OCI-M1 (cell line): ENCODE results near the gene MAN2A2.
"Not testable (repeated sequence)": the region's sequence is repeated elsewhere in the genome, so short reads cannot be mapped to it uniquely, and the experiment has no call there.

ENCODE experiments used
- DNase-seq: peaks from one replicate; lab custom pipeline; 2025; lab: John Stamatoyannopoulos, UW

The MAN2A2 gene

GRCh38 chr15:90905306-90906180 lies 2.4 kb downstream of the MAN2A2 start:
- DNase-seq = no peak

- no peak for DNase-seq
These were observed 3.2 kb downstream of the MAN2A2 start for GRCh38 chr15:90906181-90906849.

- no peak for DNase-seq
These were observed 4.1 kb downstream of the MAN2A2 start for GRCh38 chr15:90907051-90907660.

GRCh38 chr15:90907838-90908507 lies 4.9 kb downstream of the MAN2A2 start:
- no peak for DNase-seq

GRCh38 chr15:90909449-90909848 lies 6.3 kb downstream of the MAN2A2 start:
- not testable (repeated sequence) for DNase-seq

- no peak for DNase-seq
These were observed 6.9 kb downstream of the MAN2A2 start for GRCh38 chr15:90909976-90910375.

GRCh38 chr15:90910441-90911301 lies 7.6 kb downstream of the MAN2A2 start:
- no peak for DNase-seq

- no peak for DNase-seq
These were observed 8.2 kb downstream of the MAN2A2 start for GRCh38 chr15:90911302-90911623.

GRCh38 chr15:90911906-90912769 lies 9.0 kb downstream of the MAN2A2 start:
- no peak for DNase-seq

- no peak for DNase-seq
These were observed 9.6 kb downstream of the MAN2A2 start for GRCh38 chr15:90912770-90913075.

- no peak for DNase-seq
These were observed 10.4 kb downstream of the MAN2A2 start for GRCh38 chr15:90913398-90913944.

- DNase-seq = no peak
These were observed 11.4 kb downstream of the MAN2A2 start for GRCh38 chr15:90914305-90915080.

- no peak for DNase-seq
These were observed 12.2 kb downstream of the MAN2A2 start for GRCh38 chr15:90915216-90915807.

- no peak for DNase-seq
These were observed 12.8 kb downstream of the MAN2A2 start for GRCh38 chr15:90915808-90916440.

GRCh38 chr15:90916461-90916860 lies 13.4 kb downstream of the MAN2A2 start:
- no peak for DNase-seq

GRCh38 chr15:90917569-90917968 lies 14.5 kb downstream of the MAN2A2 start:
- DNase-seq = no peak

- no peak for DNase-seq
These were observed 15.1 kb downstream of the MAN2A2 start for GRCh38 chr15:90918034-90918788.

GRCh38 chr15:90918835-90919234 lies 15.7 kb downstream of the MAN2A2 start:
- no peak for DNase-seq
